Activated T-helper 1 cell treated with anti-CD3 and anti-CD28 coated beads, Interleukin-12 subunit alpha, Interleukin-12 subunit beta, Interleukin-2, Interleukin-4 antibody, amounts not matched to agents 30 ng/mL and 10 ng/mL and 1 ng/mL, durations not matched to agents 14 hours and 24 hours and 36 hours (primary cell): ENCODE measurements around the gene ANKRD39. TPM values are rescaled to one million over a fixed set of nuclear protein-coding genes. Genes with fewer than 3 reads are reported as not detected.
A peak's percentile ranks its signal among the peaks of the same experiment; 100 is the strongest.

Experiments used
- DNase-seq: peaks from one replicate; pipeline ENCODE4 v3.0.0; 2021; ENCODE audit warnings: low spot score
- H3K27ac Mint-ChIP-seq: one replicate; pipeline ENCODE4 v1.8.0; 2021; ENCODE audit warnings: mild to moderate bottlenecking, mixed read lengths
- H3K27me3 Mint-ChIP-seq: one replicate; pipeline ENCODE4 v1.8.0; 2022; ENCODE audit warnings: mild to moderate bottlenecking, moderate library complexity, mixed read lengths; ENCODE audit not compliant: insufficient read depth
- H3K36me3 Mint-ChIP-seq: one replicate; pipeline ENCODE4 v1.8.0; 2021; ENCODE audit warnings: low read depth, mixed read lengths
- H3K4me1 Mint-ChIP-seq: one replicate; pipeline ENCODE4 v1.8.0; 2021; ENCODE audit warnings: low read depth, mixed read lengths
- H3K4me3 Mint-ChIP-seq: one replicate; pipeline ENCODE4 v1.8.0; 2021; ENCODE audit warnings: mild to moderate bottlenecking, moderate library complexity, mixed read lengths
- H3K9me3 Mint-ChIP-seq: one replicate; pipeline ENCODE4 v1.8.0; 2021; ENCODE audit warnings: mixed read lengths
- intact Hi-C: fragments of 100-400 bp; cut with micrococcal nuclease; formaldehyde crosslinking; loops from one replicate; pipeline ENCODE4 v1.15.1; 2024
- total RNA-seq: library from RNA; stranded (reverse); gene quantifications from 2 replicates; pipeline ENCODE4 v1.2.3, GENCODE V29; 2022

Gene ANKRD39
- total RNA-seq, 1 donor from 2014 or later: 41.1 TPM

DNA sequence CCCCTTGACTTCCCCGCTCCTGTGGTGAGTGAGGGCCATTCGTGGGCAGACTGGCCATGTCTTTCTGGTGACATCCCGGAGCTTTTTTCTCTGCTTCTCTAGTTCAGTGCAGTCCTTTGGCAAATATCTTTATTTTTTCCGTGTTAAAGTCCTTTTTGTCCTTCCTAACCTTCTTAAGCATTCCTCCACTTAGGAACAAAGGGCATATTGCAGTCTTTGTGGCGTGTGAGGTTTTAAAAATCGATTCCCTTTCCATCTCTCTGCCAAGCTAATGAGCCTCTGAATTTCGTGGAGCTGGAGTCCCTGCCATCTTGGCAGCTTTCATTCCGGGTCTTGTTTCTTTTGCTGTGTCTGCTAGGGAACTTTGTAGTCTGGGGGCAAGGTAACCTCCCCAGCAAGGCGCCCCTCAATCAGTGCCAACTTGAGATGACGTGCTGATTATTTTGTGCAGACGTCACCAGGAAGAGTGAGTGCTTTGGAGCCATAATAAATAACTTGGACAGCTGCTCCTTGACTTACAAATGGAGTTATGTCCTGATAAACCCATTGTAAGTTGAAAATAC lies 36.6 kb downstream of the ANKRD39 start:
- peaks cover 36% of the 10 kb centered on the region for H3K36me3 Mint-ChIP-seq
- no peaks in the 10 kb centered on the region for H3K9me3 Mint-ChIP-seq
- no peak overlapping the region for H3K4me3 Mint-ChIP-seq
- peaks cover 42% of the 10 kb centered on the region for H3K4me1 Mint-ChIP-seq
- no peak overlapping the region for H3K27ac Mint-ChIP-seq
- DNase-seq: no peak
- H3K27me3 Mint-ChIP-seq: no peaks in the 10 kb centered on the region
- intact Hi-C loops: no loop called here

DNA sequence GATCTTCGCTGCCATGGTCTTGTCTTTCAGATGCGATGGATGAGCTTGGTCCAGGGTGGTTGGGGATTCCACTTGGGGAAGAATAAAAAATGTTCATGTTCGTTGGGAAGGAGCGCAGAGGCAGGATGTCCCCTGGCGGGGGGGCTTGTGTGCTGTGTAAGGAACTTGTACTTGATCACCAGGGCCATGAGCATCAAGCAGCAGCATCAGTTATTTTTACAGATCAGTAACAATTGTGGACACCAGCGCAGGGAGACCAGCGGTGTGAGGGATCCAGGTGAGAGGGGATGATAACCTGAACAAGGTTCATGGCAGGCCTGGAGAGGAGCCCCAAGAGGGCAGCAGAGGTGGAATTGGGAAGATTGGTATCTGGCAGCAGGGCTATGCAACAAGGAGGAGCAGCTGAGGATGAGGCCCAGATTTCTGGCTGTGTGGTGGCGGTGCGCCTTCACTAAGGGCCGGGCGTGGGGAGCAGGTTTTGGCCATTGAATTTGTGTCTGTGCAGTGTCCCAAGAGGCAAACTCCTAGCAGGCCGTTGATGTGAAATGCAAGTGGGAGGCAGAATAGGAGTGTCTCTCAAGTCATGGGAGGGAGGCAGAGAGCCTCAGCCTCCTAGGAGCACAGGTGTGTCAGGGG lies 37.8 kb downstream of the ANKRD39 start:
- peaks cover 32% of the 10 kb centered on the region for H3K36me3 Mint-ChIP-seq
- H3K27ac Mint-ChIP-seq: peak overlapping the region; percentile 40
- H3K4me1 Mint-ChIP-seq: peaks cover 49% of the 10 kb centered on the region
- intact Hi-C loops: loop anchor here (5.0 kb wide), 3 partner anchors 283 to 498 kb away; partner anchors contain the start of genes ANKRD36 and ARID5A
- H3K4me3 Mint-ChIP-seq: peak overlapping the region; percentile 2
- DNase-seq: no peak
- H3K27me3 Mint-ChIP-seq: no peaks in the 10 kb centered on the region
- no peaks in the 10 kb centered on the region for H3K9me3 Mint-ChIP-seq

DNA sequence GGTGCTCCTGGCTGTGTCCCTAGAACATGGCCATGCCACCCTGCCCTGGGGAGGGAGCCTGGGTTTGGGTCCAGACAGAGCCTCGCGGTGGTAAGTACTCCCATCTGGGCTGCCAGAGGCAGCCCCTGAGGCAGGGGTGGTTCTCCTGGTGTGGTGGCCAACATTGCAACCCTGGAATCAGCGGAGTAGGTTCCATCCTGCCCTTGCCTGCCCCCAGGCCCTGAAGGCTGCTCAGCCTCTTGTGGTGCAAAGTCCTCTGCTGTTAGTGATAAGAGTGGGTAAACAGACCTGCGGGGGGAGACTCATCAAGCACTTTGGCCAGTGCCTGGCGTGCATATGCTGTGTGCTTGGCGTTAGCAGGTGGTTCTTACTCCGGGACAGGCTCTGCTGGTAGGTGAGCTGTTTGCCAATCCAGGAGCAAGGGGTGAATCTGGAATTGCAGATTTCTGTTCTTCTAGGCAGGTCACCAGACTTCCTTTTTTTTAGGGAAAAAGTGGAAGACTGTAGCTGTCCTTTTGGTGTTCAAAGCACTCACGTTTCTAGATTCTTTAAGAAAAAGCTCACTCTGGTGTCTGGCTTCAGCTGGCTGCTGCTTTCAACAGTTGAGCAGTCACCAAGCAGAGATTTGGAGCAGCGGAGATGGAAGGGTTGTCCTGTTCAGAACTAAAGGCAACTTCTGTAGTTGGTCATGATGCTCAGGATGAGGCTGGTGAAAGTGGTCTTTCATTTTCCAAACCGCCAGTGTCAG lies 38.5 kb downstream of the ANKRD39 start:
- Mint-ChIP-seq H3K4me3 (peak overlapping the region; percentile 84), H3K36me3 (peaks cover 32% of the 10 kb centered on the region), H3K27me3 (no peaks in the 10 kb centered on the region), H3K27ac (peak overlapping the region; percentile 40), H3K9me3 (no peaks in the 10 kb centered on the region), H3K4me1 (peaks cover 52% of the 10 kb centered on the region)
- DNase-seq: no peak
- intact Hi-C loops: loop anchor here (5.0 kb wide), 3 partner anchors 282 to 497 kb away; partner anchors contain the start of genes ANKRD36 and ARID5A

DNA sequence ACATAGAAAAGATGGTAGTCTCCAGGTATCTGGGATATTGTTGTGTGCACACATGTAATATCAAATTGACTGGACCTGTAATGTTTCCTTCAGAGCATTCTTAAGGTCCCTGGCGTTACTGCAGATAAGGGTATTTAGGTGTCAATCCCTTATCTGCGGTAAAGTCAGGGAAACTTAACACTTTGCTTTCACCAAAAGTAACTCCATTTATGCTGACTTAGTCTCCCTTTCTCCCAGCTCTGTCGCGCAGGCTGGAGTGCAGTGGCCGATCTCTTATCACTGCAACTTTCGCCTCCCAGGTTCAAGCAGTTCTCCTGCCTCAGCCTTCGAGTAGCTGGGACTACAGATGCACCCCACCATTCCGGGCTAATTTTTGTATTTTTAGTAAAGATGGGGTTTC lies 39.9 kb downstream of the ANKRD39 start:
- H3K9me3 Mint-ChIP-seq: no peaks in the 10 kb centered on the region
- no peaks in the 10 kb centered on the region for H3K27me3 Mint-ChIP-seq
- peaks cover 54% of the 10 kb centered on the region for H3K4me1 Mint-ChIP-seq
- no peak for DNase-seq
- peak overlapping the region; percentile 47 for H3K27ac Mint-ChIP-seq
- intact Hi-C loops: loop anchor here (5.0 kb wide), 3 partner anchors 281 to 496 kb away; partner anchors contain the start of genes ANKRD36 and ARID5A
- H3K4me3 Mint-ChIP-seq: peak overlapping the region; percentile 84
- peaks cover 33% of the 10 kb centered on the region for H3K36me3 Mint-ChIP-seq

DNA sequence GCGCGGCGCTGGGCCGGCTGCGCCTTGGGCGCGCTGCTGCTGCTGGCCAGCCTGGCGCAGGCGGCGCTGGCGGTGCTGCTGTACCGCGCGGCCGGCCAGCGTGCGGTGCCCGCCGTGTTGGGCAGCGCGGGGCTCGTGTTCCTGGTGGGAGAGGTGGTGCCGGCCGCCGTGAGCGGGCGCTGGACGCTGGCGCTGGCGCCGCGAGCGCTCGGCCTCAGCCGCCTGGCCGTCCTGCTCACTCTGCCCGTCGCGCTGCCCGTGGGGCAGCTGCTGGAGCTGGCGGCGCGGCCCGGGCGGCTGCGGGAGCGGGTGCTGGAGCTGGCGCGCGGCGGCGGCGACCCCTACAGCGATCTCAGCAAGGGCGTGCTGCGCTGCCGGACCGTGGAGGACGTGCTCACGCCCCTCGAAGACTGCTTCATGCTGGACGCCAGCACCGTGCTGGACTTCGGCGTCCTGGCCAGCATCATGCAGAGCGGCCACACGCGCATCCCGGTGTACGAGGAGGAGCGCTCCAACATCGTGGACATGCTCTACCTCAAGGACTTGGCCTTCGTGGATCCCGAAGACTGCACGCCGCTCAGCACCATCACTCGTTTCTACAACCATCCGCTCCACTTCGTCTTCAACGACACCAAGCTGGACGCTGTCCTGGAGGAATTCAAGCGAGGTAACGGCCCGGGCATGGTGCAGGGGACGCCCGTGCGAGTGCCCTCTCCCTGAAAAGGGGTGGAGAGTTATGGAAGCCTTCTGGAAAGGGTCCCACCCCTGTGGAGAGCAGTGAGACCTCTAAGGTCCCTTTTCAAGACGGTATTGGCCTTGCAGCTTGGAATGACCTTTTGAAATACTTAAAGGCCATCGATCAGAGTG lies 40.7 kb downstream of the ANKRD39 start:
- DNase-seq: no peak
- H3K9me3 Mint-ChIP-seq: no peaks in the 10 kb centered on the region
- H3K4me1 Mint-ChIP-seq: peaks cover 58% of the 10 kb centered on the region
- intact Hi-C loops: loop anchor here (1.0 to 5.0 kb wide), 7 partner anchors 41 to 495 kb away; partner anchors contain the start of genes ANKRD36, ANKRD39, ARID5A and KANSL3
- H3K27me3 Mint-ChIP-seq: no peaks in the 10 kb centered on the region
- peaks cover 36% of the 10 kb centered on the region for H3K36me3 Mint-ChIP-seq
- peak overlapping the region; percentile 84 for H3K4me3 Mint-ChIP-seq
- peak overlapping the region; percentile 47 for H3K27ac Mint-ChIP-seq

DNA sequence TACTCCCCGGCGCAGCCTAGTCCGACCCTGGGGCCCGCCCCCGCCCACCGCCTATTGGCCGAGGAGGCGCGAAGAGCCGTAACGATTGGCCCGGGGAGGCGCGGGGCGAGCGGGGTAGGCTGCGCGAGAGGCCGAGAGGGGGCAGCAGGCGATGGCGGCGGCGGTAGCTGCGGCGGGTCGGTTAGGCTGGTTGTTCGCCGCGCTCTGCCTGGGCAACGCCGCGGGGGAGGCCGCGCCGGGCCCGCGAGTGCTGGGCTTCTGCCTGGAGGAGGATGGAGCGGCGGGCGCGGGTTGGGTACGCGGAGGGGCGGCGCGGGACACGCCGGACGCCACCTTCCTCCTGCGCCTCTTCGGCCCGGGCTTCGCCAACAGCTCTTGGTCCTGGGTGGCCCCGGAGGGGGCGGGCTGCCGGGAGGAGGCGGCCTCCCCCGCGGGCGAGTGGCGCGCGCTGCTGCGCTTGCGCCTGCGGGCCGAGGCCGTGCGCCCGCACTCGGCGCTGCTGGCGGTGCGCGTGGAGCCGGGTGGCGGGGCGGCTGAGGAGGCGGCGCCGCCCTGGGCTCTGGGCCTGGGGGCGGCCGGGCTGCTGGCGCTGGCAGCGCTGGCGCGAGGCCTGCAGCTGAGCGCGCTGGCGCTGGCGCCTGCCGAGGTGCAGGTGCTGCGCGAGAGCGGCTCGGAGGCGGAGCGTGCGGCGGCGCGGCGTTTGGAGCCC lies 41.5 kb downstream of the ANKRD39 start, which contains the start of gene CNNM3:
CNNM3 (plus strand) TSS at position 142 of the 709 bp plus-strand sequence; CDS start at position 152, 10 bp downstream.
- Mint-ChIP-seq H3K4me3 (peak within 1 kb of the TSS; percentile 93), H3K27me3 (no peaks in the 10 kb centered on the region), H3K27ac (peak within 1 kb of the TSS; percentile 91), H3K4me1 (peaks cover 54% of the 10 kb centered on the region), H3K36me3 (peaks cover 36% of the 10 kb centered on the region), H3K9me3 (no peaks in the 10 kb centered on the region)
- DNase-seq: peak; percentile 97
- intact Hi-C loops: loop anchor here (1.0 to 5.0 kb wide), 7 partner anchors 42 to 494 kb away; partner anchors contain the start of genes ANKRD36, ANKRD39, ARID5A and KANSL3

DNA sequence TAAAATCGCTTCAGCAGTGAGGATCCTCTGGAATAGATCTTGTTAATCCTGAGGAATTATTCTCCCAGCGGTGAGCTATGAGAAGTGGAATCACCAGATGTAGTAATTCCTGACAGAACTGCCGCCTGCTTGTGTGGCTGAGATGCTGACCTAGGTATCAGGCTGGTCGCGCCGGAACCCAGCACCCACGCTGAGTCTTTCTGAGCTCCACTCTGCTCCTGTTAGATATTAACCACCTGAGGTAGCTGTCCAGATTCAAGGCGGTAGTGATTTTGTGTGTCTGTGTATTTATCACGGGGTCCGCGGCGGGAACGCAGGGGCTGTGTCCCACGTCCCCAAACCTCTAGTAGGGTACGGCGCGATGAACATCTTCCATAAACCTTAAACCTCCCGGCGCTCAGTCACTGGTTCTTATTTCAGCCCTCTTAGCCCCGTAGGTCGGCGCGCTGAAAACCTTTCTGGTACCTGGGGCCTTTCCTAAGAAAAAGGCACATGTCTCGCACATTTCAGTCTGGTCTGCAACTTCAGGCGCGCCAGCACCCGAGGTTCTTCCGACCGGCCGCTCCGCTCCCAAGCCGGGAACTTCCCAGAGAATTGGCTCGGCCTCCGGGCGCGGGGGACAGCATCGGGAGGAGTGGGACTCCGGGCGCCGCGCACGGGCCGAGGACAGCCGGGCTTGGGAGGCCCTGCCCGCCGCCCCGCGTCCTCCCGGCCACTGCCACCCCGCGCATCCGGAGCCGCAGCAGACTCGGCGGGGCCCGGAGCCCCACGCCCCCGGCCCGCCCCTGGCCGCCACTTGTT lies 42.3 kb downstream of the ANKRD39 start:
- Mint-ChIP-seq H3K4me3 (peak overlapping the region; percentile 93), H3K4me1 (peaks cover 48% of the 10 kb centered on the region), H3K27me3 (no peaks in the 10 kb centered on the region), H3K9me3 (no peaks in the 10 kb centered on the region), H3K27ac (peak overlapping the region; percentile 91), H3K36me3 (peaks cover 34% of the 10 kb centered on the region)
- no peak for DNase-seq
- intact Hi-C loops: loop anchor here (1.0 to 5.0 kb wide), 9 partner anchors 43 to 493 kb away; partner anchors contain the start of genes ANKRD36, ANKRD39, ARID5A and CNNM4

DNA sequence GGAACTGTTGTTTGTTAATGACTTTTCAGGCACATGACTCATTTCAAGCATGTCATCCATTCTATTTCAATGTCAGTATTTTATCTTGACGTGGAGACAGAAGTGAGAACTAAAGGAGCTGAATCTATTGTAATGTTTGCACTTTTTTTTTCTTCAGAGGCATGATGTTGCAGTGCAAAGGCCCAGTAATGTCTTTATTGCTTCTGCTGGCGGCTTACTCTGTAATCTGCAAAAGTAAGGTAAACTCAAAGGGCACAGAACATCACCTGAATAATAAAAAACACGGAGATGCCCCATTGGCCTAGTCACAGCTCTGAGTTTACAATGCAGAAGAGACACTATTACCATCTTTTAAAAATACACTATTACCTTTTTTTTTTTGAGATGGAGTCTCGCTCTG lies 44.2 kb downstream of the ANKRD39 start:
- intact Hi-C loops: no loop called here
- Mint-ChIP-seq H3K27me3 (no peaks in the 10 kb centered on the region), H3K4me1 (peaks cover 30% of the 10 kb centered on the region), H3K4me3 (peak overlapping the region; percentile 15), H3K9me3 (no peaks in the 10 kb centered on the region), H3K36me3 (peaks cover 21% of the 10 kb centered on the region), H3K27ac (no peak overlapping the region)
- DNase-seq: no peak

DNA sequence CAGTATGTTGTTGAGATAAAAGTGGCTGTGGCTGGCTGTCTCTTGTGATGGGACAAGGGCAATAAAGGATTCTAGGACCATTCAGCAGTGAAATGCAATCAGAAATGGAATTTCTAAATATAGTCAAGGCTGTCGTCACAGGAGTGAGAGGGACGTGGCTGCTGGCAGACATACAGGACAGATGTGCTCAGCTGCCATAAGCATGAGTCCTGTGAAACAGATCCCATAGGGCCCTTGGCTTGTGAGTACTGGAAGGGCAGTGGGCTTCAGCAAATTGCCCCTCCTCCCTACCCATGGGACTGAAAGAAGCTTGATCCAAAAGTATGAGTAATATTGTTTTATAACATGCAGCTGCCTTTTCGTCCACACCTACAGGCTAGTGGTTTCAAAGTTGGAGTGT lies 45.9 kb downstream of the ANKRD39 start:
- Mint-ChIP-seq H3K27ac (no peak overlapping the region), H3K4me1 (peaks cover 16% of the 10 kb centered on the region), H3K27me3 (no peaks in the 10 kb centered on the region), H3K9me3 (no peaks in the 10 kb centered on the region), H3K4me3 (no peak overlapping the region), H3K36me3 (peaks cover 10% of the 10 kb centered on the region)
- intact Hi-C loops: no loop called here
- DNase-seq: no peak

DNA sequence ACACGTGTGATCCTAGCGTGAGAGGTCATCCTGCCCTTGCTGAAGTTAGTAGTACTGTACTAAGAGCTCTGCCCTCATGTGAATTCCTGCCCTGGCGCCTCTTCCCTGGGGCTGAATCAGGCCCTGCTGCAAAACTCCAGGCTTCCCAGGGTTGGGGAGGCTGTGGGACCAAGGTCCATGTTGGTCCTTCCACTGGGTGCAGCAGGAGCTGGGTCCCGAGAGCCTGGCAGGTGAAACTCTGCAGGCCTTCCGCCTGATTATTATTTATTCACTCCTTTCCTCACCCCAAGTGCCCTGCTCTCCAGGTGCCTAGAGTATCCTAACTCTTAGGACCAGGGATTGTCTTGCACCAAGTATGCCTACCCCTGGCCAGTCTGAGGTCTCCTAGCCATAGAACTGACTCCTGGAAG lies 47.0 kb downstream of the ANKRD39 start:
- intact Hi-C loops: no loop called here

More for the DNA sequence above, 47.0 kb downstream of the ANKRD39 start:
- DNase-seq: no peak
- Mint-ChIP-seq H3K9me3 (no peaks in the 10 kb centered on the region), H3K4me3 (no peak overlapping the region), H3K36me3 (peaks cover 10% of the 10 kb centered on the region), H3K27ac (no peak overlapping the region), H3K27me3 (no peaks in the 10 kb centered on the region), H3K4me1 (peaks cover 26% of the 10 kb centered on the region)
